ENCODE data around the gene LLCFC1. TPM values are rescaled to one million over a fixed set of nuclear protein-coding genes. Genes with fewer than 3 reads are reported as not detected.

LLCFC1 gene
- total and polyA plus RNA-seq, 8 donors: not detected

- H3K27ac ChIP-seq: no peak overlapping the region
- ATAC-seq (no peak), FAIRE-seq (no peak), DNase-seq (no peak)
- intact Hi-C loops (cut with DNase I): no loop called here
- 76 to 81% methylated on average over 5 of the region's 5 CpGs for WGBS, 2 donors
- TF ChIP-seq CTCF (IDR thresholded peaks at IDR 0.05): no peak
- no peaks in the 10 kb centered on the region for H3K9me3 ChIP-seq
- no peak overlapping the region for H3K4me3 ChIP-seq
- H3K27me3 ChIP-seq: no peaks in the 10 kb centered on the region
- H3K36me3 ChIP-seq: no peaks in the 10 kb centered on the region
- no peaks in the 10 kb centered on the region for H3K4me1 ChIP-seq
Measured at GRCh38 chr7:142892951-142893350, 46.3 kb upstream of the LLCFC1 start.

- Histone ChIP-seq H3K27ac (no peak overlapping the region), H3K9me3 (no peaks in the 10 kb centered on the region), H3K27me3 (no peaks in the 10 kb centered on the region), H3K4me3 (no peak overlapping the region), H3K36me3 (no peaks in the 10 kb centered on the region), H3K4me1 (peaks cover 0 to 4% (median 0%) of the 10 kb centered on the region in 3 donors)
- no peak for DNase-seq
- intact Hi-C loops (cut with DNase I): no loop called here
- no peak for TF ChIP-seq CTCF (IDR thresholded peaks at IDR 0.05)
- WGBS, 2 donors: 64 to 71% methylated on average over 12 of the region's 12 CpGs
- no peak for ATAC-seq
- no peak for FAIRE-seq
Measured at GRCh38 chr7:142894112-142894984, 44.9 kb upstream of the LLCFC1 start.

DNA sequence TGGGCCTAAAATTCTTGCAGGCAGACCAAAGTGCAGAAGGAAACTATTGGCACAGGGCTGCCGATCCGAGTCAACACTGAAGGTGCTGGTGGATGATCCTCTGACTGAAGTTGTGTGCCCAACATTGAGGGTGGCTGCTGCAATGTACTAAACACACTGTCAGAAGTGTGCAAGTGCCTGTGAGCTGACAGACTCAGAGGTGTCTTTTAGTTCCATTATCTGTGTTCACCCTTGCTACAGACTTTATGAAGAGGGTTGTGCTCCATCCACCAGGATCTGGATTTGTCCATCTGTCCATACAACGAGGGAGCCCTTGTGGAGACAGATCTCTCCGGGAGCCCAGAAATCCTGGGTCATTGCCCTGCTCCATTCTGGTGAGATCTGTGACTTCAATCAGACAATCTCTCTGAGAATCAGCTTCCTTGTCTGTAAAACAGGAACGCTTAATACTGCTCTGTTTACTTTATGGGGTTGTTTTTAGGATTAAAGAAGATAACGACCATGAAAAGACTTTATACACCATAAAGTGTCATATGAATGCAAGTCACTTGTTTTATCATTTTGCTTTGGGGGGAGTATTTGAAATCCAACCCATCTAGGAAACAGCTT lies 44.2 kb upstream of the LLCFC1 start:
- WGBS, 2 donors: 59 to 67% methylated on average over 6 of the region's 6 CpGs
- intact Hi-C loops (cut with DNase I): no loop called here
- no peaks in the 10 kb centered on the region for H3K36me3 ChIP-seq
- FAIRE-seq: no peak
- no peak for DNase-seq
- H3K27me3 ChIP-seq: no peaks in the 10 kb centered on the region
- TF ChIP-seq CTCF (IDR thresholded peaks at IDR 0.05): no peak
- H3K9me3 ChIP-seq: no peaks in the 10 kb centered on the region
- no peak for ATAC-seq
- peaks cover 0 to 4% (median 0%) of the 10 kb centered on the region in 3 donors for H3K4me1 ChIP-seq
- H3K4me3 ChIP-seq: no peak overlapping the region
- H3K27ac ChIP-seq: no peak overlapping the region

DNA sequence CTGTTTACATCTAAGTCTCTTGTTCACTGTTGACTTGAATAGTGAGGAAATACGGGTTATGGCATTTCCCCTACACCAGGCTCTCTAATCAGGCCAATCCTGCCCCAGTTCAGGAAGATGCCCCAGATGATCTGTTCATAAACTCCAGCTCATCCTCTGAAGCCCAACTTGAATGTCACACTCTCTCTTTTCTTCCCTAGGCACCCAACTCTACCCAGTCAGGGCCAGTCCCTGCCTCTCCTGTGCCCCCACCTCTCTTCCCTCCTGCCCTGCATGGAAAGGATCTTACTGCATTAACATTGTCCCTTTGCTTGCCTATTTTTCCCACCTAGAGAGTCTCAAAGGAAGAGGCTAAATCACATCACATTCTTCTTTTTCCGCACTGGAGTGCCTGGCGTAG lies 43.1 kb upstream of the LLCFC1 start:
- no peak for DNase-seq
- intact Hi-C loops (cut with DNase I): no loop called here

More for the DNA sequence above, 43.1 kb upstream of the LLCFC1 start:
- Histone ChIP-seq H3K4me1 (peaks cover 0 to 4% (median 0%) of the 10 kb centered on the region in 3 donors), H3K9me3 (no peaks in the 10 kb centered on the region), H3K27me3 (no peaks in the 10 kb centered on the region), H3K36me3 (no peaks in the 10 kb centered on the region), H3K4me3 (no peak overlapping the region), H3K27ac (no peak overlapping the region)
- no peak for TF ChIP-seq CTCF (IDR thresholded peaks at IDR 0.05)
- ATAC-seq (no peak), FAIRE-seq (no peak)
- WGBS, 2 donors: 93 to 96% methylated on average over 3 of the region's 3 CpGs
